Suprapubic skin (tissue), 4 donors: ENCODE data around the gene PRH2. TPM values are rescaled to one million over a fixed set of nuclear protein-coding genes. Genes with fewer than 3 reads are reported as not detected.

ENCODE experiments used
- DNase-seq, 2 donors: peaks; one replicate each; pipeline ENCODE4 v3.0.0-alpha.2; 2019; ENCODE audit warnings: low spot score in 2 of 2
- H3K27ac ChIP-seq: fragments of 200-600 bp; sonication (generic); one replicate; pipeline ENCODE4 v1.5.1; 2019
- H3K27me3 ChIP-seq: fragments of 200-600 bp; sonication (generic); one replicate; pipeline ENCODE4 v1.5.1; 2019
- H3K36me3 ChIP-seq: fragments of 200-600 bp; sonication (generic); one replicate; pipeline ENCODE4 v1.5.1; 2019
- H3K4me1 ChIP-seq: fragments of 200-600 bp; sonication (generic); one replicate; pipeline ENCODE4 v1.5.1; 2019
- H3K4me3 ChIP-seq: fragments of 200-600 bp; sonication (generic); one replicate; pipeline ENCODE4 v1.5.1; 2019; ENCODE audit warnings: mild to moderate bottlenecking
- H3K9me3 ChIP-seq: fragments of 200-600 bp; sonication (generic); one replicate; pipeline ENCODE4 v1.5.1; 2019
- CTCF ChIP-seq, 2 donors: fragments of 200-600 bp in 1 of 2; fragments of 450-650 bp in 1 of 2; sonication (generic) in 1 of 2; IDR thresholded peaks; one replicate each; pipeline ENCODE4 v1.5.1; 2016 to 2019; ENCODE audit warnings: antibody characterized with exemption in 2 of 2, mild to moderate bottlenecking in 1 of 2, moderate library complexity in 1 of 2
- EP300 ChIP-seq: sonication (generic); formaldehyde crosslinking; IDR thresholded peaks from one replicate; pipeline ENCODE4 v1.6.1; 2017; ENCODE audit warnings: antibody characterized with exemption
- POLR2A ChIP-seq, 2 donors: fragments of 450-650 bp; IDR thresholded peaks; one replicate each; pipeline ENCODE4 v1.6.1; 2017; ENCODE audit warnings: antibody characterized with exemption in 2 of 2, mild to moderate bottlenecking in 2 of 2, moderate library complexity in 2 of 2
- POLR2AphosphoS5 ChIP-seq, 3 donors: sonication (generic); formaldehyde crosslinking; IDR thresholded peaks; one replicate each; pipeline ENCODE4 v1.6.1; 2017; ENCODE audit warnings: antibody characterized with exemption in 3 of 3
- WGBS: methylation state at CpG from one replicate; pipeline ENCODE4 v1.1.5; 2018; 5-methylcytosine and 5-hydroxymethylcytosine counted together
- total RNA-seq, 4 donors: library from RNA; depleted of rRNA; stranded (reverse); fragments of >200 nt; gene quantifications; one replicate each; pipeline ENCODE4 v1.1.0, GENCODE V29; 2016

The PRH2 gene
- total RNA-seq, 4 donors from 2014 or later, result 2.1 TPM; not detected in 3

DNA sequence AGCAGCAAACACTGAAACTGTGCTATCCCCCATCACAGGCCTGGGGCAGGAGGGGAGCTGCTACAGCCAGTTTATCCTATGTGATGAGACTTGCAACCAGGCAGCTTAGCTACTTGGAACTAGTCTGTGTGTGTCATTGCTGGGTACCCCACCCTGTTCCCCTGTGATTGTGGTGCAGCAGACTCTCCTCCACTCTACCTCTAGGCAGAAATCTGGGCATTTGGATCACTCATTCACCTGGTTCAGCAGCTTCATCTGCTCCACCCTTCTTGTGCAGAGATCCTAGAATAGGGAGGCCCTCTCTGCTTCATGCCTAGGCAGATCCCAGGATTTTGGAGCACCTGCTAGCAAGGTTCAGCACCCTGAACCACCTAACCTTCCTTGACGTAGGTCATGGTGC is 28.5 kb upstream of the PRH2 start:
- Histone ChIP-seq H3K4me1 (no peaks in the 10 kb centered on the region), H3K4me3 (no peak overlapping the region), H3K27me3 (no peaks in the 10 kb centered on the region), H3K27ac (no peak overlapping the region), H3K36me3 (no peaks in the 10 kb centered on the region), H3K9me3 (peaks cover 15% of the 10 kb centered on the region)
- 100% methylated on average over 1 of the region's 1 CpG for WGBS
- no peak for DNase-seq
- TF ChIP-seq POLR2A (IDR thresholded peaks at IDR 0.05), result no peak
- TF ChIP-seq POLR2AphosphoS5 (IDR thresholded peaks at IDR 0.05), result no peak
- no peak for TF ChIP-seq EP300
- no peak for TF ChIP-seq CTCF (IDR thresholded peaks at IDR 0.05)

GRCh38 chr12:10900972-10901371 is 28.1 kb upstream of the PRH2 start:
- Histone ChIP-seq H3K9me3 (peaks cover 15% of the 10 kb centered on the region), H3K36me3 (no peaks in the 10 kb centered on the region), H3K27me3 (no peaks in the 10 kb centered on the region), H3K27ac (no peak overlapping the region), H3K4me3 (no peak overlapping the region), H3K4me1 (no peaks in the 10 kb centered on the region)
- DNase-seq, result no peak
- 90% methylated on average over 1 of the region's 1 CpG for WGBS
- TF ChIP-seq POLR2AphosphoS5 (IDR thresholded peaks at IDR 0.05) (no peak), CTCF (IDR thresholded peaks at IDR 0.05) (no peak), EP300 (no peak), POLR2A (IDR thresholded peaks at IDR 0.05) (no peak)

DNA sequence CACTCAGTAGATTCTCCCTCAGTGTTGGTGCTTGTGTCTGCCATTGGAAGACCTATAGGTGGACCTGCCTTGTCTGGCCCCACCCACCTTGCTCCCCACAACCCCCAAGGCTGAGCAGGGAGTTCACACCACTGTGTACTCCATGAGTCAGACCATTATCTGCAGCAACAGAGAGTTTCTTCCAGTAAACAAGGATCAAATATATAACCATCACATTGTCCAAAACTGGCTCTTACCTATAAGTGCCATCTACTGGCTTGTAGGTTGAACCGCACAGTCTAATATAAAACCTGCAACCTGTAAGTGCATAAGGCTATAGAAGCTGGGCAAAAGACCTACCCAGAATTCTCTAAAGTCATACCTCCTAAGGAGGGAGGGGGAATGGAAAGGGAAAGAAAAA is 27.6 kb upstream of the PRH2 start:
- no peaks in the 10 kb centered on the region for H3K4me1 ChIP-seq
- peaks cover 15% of the 10 kb centered on the region for H3K9me3 ChIP-seq
- no peaks in the 10 kb centered on the region for H3K36me3 ChIP-seq
- TF ChIP-seq EP300, result no peak
- no peak for TF ChIP-seq CTCF (IDR thresholded peaks at IDR 0.05)
- TF ChIP-seq POLR2AphosphoS5 (IDR thresholded peaks at IDR 0.05), result no peak
- TF ChIP-seq POLR2A (IDR thresholded peaks at IDR 0.05), result no peak
- H3K4me3 ChIP-seq, result no peak overlapping the region
- no peaks in the 10 kb centered on the region for H3K27me3 ChIP-seq
- no peak overlapping the region for H3K27ac ChIP-seq
- DNase-seq, result no peak
- WGBS, result 100% methylated on average over 1 of the region's 1 CpG

- Histone ChIP-seq H3K27ac (no peak overlapping the region), H3K4me1 (no peaks in the 10 kb centered on the region), H3K9me3 (peaks cover 15% of the 10 kb centered on the region), H3K27me3 (no peaks in the 10 kb centered on the region), H3K36me3 (no peaks in the 10 kb centered on the region), H3K4me3 (no peak overlapping the region)
- TF ChIP-seq POLR2AphosphoS5 (IDR thresholded peaks at IDR 0.05) (no peak), CTCF (IDR thresholded peaks at IDR 0.05) (no peak), POLR2A (IDR thresholded peaks at IDR 0.05) (no peak), EP300 (no peak)
- DNase-seq, result no peak
- 78% methylated on average over 4 of the region's 4 CpGs for WGBS
Measured at GRCh38 chr12:10904686-10905085, 24.4 kb upstream of the PRH2 start.

GRCh38 chr12:10909462-10909861 is 19.6 kb upstream of the PRH2 start, which contains the start of gene TAS2R13:
Gene TAS2R13, minus strand, starts transcription at chr12:10909562. Its CDS starts 264 bp downstream, at chr12:10909298.
- H3K4me1 ChIP-seq, result no peaks in the 10 kb centered on the region
- no peak within 1 kb of the TSS for H3K27ac ChIP-seq
- no peak for DNase-seq
- H3K9me3 ChIP-seq, result peaks cover 4% of the 10 kb centered on the region
- WGBS, result 96% methylated on average over 1 of the region's 1 CpG
- no peaks in the 10 kb centered on the region for H3K36me3 ChIP-seq
- no peak within 1 kb of the TSS for H3K4me3 ChIP-seq
- TF ChIP-seq POLR2A (IDR thresholded peaks at IDR 0.05), result no peak
- TF ChIP-seq EP300, result no peak
- no peak for TF ChIP-seq POLR2AphosphoS5 (IDR thresholded peaks at IDR 0.05)
- TF ChIP-seq CTCF (IDR thresholded peaks at IDR 0.05), result no peak
- no peaks in the 10 kb centered on the region for H3K27me3 ChIP-seq
